Posterior vena cava (tissue), 2 donors: Measurements from ENCODE around the gene MAF. TPM values are rescaled to one million over a fixed set of nuclear protein-coding genes. Genes with fewer than 3 reads are reported as not detected.

ENCODE experiments used
- DNase-seq: peaks from one replicate; pipeline ENCODE4 v3.0.0-alpha.2; 2020; ENCODE audit warnings: low spot score
- intact Hi-C, 2 donors: fragments of 100-400 bp; cut with DNase I; formaldehyde crosslinking; loops; one replicate each; pipeline versions ENCODE4 v1.14.1 to v1.14.2; 2022 to 2023
- total RNA-seq, 2 donors: library from RNA; stranded (reverse); fragmentation: NEBNext Ultra II Directional; extraction: Animal tissue kit (Norgen Biotek cat#: 25700); gene quantifications; one replicate each; pipeline ENCODE4 v1.2.1, GENCODE V29; 2021
- donor health status: DM: yes; HTN: yes; CAD: no.
- donor health status: DM: yes; HTN: yes; CAD: no.

MAF gene
- total RNA-seq, 2 donors from 2014 or later: 39.1 to 54.6 TPM

DNA sequence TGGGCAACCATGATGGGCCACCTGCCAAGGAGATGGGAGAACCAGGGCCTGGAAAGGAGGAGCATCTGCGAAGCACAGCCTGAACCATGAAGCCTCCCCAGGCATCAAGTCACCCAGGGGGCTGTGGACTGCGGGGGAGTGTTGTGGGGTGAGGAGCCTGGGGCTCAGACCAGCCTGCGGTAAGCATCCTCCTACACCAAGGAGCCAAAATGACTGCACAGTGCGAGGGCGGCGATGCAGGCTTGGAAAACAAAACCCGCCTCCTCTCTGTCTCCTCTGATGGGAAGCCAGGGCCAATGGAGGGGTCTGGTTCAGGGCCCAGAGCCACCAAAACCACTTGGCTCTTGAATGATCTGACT lies 18.1 kb upstream of the MAF start:
- intact Hi-C loops: no loop called here

DNA sequence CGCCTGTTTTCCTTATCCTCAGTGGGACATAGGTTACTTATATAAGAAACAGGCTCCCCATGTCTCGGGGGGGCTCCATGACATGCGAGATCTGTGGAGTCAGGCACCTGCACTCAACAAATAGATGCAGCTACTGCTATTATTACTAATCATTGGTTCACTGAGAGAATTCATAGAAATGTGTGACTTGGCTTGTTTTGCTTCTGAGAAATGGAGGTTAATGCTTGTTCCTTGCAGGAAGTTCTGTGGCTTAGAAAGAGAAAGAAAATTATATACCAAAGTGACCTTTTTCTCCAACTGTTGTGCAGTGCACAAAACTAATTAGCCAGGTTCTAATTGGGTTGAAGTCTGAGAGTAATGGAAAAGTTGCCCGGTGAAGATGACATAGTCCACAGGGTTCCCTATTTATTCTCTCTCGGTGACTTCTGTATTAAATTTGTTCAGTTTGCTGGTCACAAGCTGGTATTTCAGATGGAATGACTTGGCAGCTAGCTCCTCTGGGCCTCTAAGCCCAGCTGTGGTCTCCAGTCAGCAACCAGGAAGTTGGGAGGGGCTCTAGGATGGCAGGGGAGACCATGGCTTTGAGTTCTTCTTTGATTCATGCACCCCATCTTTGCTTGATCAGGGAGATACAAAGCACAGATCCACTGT lies 17.6 kb upstream of the MAF start:
- intact Hi-C loops: no loop called here
- DNase-seq: no peak

More for the DNA sequence above, 18.1 kb upstream of the MAF start:
- DNase-seq: no peak

DNA sequence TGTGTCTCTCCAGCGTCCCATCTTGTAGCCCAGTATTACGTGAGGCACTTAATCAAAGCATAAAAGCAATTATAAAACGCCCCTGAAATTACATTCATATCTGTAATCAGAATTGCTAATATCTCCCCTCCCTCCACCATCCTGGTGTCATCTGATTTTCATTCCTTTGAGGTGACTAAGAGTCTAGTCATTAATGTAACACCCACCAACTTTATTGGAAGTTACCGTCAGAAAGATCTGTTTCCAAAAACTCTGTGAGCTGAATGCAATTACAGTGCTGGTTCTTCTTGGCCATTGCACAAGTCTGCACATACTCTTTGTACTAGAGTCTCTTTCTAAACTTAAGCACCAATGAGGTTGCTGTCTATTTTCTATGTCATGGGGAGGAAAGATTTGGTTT lies 12.5 kb upstream of the MAF start:
- DNase-seq: no peak
- intact Hi-C loops: no loop called here

DNA sequence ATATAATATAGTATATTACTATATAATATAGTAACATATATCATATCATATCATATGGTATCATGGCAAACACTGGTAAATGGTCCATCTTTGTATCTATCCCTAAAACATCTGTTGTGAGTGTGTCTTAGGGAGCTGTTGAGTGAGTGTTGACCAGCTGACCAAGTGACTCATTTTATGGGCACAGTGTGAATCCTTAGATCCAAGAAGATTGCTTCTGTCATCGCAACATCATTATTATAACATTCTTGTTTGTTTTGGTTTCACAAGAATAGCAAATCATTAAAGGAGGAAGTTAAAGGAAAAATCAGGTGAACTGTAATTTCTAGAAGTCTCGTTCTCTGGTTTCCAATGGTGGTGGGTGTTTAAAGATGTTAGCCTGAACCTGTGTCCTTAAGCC lies 11.7 kb upstream of the MAF start:
- no peak for DNase-seq
- intact Hi-C loops: no loop called here

DNA sequence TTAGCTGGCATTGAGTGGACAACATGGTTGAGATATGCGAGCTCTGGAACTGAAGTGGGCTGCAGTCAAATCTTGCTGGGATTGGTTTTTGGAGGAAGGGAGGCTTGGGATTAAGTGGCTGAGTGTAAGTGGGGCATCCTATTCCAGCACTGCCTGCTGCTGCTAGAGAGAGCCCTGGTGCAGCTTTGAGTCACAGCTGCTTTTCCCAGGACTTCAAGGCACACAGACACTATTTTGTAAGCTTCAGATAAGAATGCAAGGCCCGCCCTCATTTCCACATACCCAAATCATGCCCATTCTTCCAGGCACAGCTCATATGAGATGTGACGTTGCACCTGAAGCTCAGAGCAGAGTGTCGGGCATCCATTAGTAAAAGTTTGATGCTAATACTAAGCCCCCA lies 10.2 kb upstream of the MAF start:
- no peak for DNase-seq
- intact Hi-C loops: no loop called here

DNA sequence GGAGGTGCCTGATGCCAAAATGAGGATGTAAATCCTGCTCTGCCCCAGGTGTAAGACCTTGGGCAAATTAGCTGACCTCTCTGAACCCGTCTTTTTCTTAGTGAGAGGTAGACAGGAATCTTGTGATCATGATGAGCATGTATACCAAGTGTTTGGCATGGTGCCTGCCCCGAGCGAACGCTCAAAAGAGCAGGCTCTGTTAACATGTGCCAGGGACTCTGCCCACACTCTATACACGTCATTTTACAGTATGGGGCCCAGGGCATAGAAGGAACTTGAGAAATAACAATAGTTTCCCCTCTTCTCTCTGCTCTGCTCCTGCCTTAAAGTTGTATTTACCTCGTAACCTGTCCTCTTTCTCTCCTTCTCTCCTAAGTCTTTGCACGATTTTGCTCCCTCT lies 9.3 kb upstream of the MAF start:
- intact Hi-C loops: loop anchor here in 1 of 2 donors (10.0 kb wide), 2 partner anchors 685 to 1105 kb away; no protein-coding TSS in a partner anchor
- DNase-seq: no peak

DNA sequence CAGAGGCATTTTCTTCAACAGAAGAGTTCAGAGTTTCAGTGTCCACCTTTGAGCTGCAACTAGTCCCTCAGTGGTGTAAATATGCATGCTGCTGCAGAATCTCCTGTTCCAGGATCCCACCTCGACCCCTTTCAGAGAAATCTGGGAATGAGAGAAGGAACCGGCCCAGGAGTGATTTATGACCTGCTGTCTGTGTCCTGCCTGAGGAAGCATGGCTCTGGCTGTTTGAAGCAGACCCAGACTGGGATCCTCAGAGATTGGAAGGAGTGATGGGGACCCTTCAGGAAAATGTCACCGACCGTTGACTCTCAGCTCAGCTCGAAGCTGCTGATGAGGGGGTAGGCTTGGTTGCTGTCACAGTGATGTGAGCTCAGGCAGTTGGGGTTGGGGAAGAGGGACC lies 8.4 kb upstream of the MAF start:
- intact Hi-C loops: loop anchor here in 1 of 2 donors (10.0 kb wide), 2 partner anchors 684 to 1104 kb away; no protein-coding TSS in a partner anchor
- no peak for DNase-seq

DNA sequence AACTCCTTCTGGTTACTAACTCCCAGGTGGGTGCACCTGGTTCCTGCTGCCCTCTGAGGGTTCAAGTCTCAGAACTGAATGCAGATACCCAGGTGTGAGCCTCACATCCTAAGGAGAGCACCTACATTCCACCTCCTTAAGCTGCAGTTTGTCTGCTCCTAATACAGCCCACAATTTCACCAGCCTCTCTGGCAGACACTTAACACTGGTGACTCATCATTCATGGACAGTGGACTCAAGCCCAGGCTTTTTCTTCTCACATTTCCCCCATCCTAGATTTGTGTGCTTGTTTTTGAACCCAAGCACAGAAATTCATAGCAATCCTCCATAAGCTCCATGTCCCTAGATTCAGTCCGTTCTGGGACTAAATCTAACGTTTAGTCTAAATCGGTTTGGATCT lies 7.0 kb upstream of the MAF start:
- intact Hi-C loops: loop anchor here in 1 of 2 donors (10.0 kb wide), 2 partner anchors 683 to 1103 kb away; no protein-coding TSS in a partner anchor
- no peak for DNase-seq

DNA sequence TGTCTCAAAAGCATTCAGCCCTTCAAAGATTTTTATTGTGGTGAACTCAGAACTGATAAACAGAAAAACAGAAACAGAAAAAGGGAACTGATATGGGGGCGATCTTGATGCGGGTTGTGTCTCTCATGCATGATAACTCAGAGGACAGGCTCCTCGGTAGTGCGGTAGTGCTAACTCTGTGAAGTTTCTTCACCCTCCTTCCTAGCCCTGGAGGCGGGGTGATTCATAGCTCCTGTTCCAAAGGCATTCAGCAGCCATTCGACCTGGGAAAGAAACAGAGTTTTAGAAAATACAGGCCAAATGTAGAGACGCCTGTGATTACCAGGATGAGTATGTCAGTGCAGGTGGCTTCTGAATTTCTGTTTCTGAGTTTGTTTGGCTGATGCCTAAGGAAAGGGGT lies 5.5 kb upstream of the MAF start:
- intact Hi-C loops: loop anchor here in 1 of 2 donors (10.0 kb wide), 2 partner anchors 681 to 1101 kb away; no protein-coding TSS in a partner anchor

DNA sequence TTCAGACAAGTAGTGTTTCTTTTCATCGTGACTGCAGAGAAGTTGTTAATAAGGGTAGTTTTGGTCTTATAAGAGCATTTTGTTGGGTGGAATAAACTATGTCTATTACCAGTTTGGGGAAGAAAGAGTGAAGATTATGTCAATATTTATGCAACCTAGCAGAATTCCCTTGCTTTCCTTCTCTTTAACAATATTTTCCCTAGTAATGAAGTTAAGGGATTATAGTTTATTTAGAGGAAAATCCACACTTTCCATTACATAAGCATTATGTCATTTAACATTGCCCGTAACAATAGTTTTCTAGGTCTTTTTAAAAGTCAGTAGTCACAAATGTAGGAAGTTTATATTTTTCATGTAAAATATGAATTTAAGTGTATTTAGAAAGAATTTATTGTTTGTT lies 2.5 kb upstream of the MAF start:
- no peak for DNase-seq
- intact Hi-C loops: loop anchor here in 1 of 2 donors (10.0 kb wide), 2 partner anchors 678 to 1098 kb away; no protein-coding TSS in a partner anchor

More for the DNA sequence above, 5.5 kb upstream of the MAF start:
- DNase-seq: no peak

DNA sequence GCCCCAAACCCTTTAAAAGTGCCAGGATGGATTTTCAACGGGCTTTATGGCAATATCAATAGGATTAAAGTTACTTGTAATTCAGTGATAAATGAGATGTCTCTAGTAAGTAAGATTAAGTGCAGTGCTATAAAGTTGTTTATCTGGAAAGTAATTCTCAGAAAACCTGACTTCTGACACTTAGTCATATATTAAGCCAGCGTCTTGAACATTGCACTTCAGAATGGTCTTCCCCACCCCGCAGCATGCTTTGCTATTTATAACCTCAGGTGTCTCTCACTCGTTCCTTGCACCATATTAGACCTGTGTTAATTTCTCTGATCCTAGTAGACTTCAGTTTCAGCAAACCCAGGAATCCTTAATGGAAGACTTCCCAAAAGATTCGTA lies 2.1 kb upstream of the MAF start:
- no peak for DNase-seq
- intact Hi-C loops: loop anchor here in 1 of 2 donors (10.0 kb wide), 2 partner anchors 678 to 1098 kb away; no protein-coding TSS in a partner anchor

DNA sequence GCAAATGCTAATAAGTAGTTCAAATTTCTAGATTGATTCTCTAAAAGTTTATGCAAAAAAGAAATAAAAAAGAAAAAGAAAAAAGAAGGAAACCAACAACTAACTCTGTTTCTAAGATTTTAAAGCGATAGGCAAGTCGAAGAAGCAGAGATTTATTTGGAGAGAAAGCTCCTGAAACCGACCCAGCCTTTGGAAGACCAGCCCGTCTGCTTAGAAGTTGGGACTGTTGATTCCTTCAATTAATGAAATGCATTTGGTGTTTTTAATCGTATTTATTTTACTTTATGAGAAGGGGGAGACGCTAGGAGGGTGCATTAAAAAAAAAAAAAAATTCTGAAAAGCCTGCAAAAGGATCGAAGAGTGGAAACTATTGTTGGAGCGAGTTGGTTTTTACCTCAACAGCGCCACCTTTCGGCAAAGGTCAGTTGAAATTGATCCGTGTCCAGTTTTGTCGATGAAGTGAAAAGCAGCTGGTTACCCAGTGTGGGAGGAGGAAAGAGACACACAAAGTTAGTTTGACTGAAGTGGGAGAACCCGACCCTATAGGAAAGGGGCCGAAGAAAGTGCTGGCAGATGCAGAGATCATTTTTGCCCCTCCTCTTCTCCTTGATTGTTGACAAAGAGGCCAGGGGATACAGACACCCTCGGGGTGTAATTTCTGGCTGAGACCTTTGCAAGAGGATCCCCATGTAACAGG lies 1.5 kb upstream of the MAF start:
- intact Hi-C loops: loop anchor here in 1 of 2 donors (10.0 kb wide), 2 partner anchors 677 to 1097 kb away; no protein-coding TSS in a partner anchor
- peak; percentile 90 for DNase-seq

DNA sequence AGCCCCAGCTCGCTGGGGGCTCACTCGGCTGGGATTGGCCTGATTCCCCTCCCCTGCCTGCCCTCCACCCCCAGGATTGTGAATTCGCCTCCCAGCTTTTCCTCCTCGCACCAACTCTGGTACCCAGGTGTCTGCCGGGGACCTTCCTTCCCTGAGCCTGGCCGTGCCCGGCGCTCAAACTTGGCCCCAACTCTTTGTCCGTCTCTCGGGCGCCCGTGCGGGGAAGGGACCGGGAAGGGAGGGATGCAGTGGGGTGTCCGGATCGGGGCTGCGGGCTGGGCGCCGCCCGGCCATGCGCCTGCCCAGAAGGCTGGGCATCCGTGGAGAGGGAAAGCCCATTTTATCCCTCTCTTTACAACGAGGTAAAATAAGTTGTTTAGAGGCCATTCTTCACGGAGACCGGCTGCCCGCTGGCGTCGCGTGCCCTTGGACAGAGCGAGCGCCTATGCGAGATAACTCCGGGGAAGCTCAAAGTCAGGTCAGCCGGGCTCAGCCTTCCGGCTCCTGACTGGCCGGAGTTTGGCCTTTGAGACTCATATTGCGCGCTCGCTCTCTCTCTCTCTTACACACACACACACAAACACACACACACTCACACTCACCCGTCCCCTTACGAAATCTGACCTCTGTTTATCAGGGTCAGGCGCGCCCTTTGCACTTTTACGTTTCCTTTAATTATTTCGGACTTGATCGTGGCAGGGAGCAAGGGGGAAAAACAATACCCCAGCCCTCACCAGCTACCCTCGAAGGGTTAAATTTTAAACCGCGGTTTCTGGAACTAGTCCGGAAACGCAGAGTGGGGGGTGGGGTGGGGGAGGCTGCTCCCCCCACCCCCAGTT lies 774 bp upstream of the MAF start:
- DNase-seq: peak; percentile 88
- intact Hi-C loops: loop anchor here in 1 of 2 donors (10.0 kb wide), 2 partner anchors 677 to 1097 kb away; no protein-coding TSS in a partner anchor

DNA sequence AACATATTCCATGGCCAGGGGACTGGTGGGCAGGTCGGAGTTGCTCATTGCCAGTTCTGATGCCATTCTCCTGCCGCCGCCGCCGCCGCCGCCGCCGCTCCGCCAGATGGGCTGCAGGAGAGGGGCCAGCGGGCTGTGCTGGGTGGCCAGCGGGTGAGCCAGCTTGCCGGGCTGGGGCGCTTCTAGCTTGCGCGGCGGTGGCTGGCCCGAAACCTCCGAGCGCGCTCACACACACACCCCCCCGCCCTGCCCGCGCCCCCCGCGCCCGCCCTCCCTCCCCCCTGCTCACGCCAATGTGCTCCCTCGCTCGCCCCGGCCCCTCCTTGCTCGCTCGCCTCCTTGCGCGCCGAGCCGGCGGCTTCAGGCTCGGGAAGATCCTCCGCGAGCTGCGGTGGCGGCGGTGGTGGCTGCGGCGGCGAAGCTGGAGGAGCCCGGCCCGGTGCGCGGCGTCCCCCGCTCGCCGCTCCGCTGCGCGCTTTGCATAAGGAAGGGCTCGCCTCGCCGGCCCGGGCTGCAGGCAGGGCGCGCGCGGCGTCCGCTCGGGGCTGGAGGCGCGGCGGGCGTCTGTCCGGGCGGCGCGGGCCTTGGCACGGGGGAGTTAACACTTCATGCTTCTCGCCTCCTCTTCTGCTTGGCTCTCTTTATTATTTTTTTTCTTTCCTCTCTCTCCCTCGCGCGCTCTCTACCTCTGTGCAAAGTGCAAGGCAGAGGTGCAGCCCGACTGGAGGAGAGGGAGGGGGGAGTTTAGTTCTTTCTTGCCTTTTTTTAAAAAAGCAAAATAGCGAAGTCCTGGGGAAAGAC lies 500 bp downstream of the MAF start:
- DNase-seq: peak; percentile 88
- intact Hi-C loops: loop anchor here in 1 of 2 donors (10.0 kb wide), 2 partner anchors 675 to 1095 kb away; no protein-coding TSS in a partner anchor

DNA sequence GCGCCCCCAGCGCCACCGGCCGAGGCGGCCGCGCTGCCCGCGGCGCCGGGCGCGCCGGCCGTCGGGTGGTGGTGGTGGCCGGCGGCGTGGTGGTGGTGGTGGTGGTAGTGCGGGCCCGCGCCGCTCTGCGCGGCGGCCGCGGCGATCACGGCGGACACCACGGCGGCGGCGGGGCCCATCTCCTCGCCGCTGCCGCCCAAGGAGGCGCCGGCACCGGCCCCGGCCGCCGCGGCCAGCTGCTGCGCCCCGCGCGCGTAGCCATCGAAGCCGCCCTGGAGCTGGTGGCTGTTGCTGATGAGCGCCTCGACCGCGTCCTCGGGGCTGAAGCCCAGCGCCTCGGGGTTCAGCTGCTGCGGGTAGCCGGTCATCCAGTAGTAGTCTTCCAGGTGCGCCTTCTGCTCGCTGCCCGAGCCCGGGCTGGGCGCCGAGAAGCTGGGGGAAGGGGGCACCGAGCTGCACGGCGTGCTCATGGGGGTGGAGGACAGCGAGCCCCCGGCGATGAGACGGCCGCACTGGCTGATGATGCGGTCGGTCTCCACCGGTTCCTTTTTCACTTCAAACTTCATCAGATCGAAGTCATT lies 1.2 kb downstream of the MAF start:
- intact Hi-C loops: no loop called here
- DNase-seq: no peak

DNA sequence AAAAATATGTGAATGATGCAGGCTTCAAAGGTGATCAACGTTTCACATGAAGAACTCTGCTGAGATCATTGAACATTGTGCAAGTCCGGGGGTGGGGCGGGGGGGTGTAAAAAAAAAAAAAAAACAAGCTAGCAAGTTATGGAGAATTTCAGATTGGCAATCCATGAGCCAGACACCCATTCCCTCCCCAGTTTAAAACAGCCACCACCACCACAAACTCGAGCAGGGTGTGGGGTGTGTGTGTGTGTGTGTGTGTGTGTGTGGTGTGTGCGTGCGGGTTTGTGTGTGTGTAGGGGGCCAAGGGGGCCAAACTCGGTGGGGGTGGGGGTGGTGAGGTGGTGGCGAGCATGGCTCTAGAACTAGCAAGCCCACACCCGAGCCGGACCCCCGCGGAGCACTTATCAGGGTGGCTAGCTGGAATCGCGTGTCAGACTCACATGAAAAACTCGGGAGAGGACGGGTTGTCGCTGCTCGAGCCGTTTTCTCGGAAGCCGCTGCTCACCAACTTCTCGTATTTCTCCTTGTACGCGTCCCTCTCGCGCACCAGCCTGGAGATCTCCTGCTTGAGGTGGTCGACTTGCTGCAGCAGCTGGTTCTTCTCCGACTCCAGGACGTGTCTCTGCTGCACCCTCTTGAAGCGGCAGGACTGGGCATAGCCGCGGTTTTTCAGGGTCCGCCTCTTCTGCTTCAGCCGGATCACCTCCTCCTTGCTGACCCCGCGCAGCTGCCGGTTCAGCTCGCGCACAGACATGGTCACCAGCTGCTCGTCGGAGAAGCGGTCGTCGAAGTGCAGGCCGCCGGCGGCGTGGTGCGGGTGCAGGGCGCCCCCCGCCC lies 2.0 kb downstream of the MAF start:
- peak; percentile 91 for DNase-seq
- intact Hi-C loops: no loop called here

DNA sequence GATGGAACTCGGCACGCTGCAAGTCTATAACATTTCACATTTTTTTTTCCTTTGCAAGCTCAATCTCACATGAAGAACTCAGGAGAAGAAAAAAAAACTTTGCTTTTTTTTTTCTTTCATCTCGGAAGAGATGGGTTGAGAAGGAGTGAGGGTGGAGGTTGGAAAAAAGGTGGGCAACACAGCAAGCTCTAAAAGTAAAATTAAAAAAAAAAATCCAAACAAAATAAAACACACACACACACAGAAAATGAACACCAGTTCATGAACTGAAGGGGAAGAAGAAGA lies 2.5 kb downstream of the MAF start:
- DNase-seq: no peak
- intact Hi-C loops: no loop called here
